HL-60/S4 (cell line): ENCODE results near the gene CRYGS.
"Not testable (repeated sequence)": the region's sequence is repeated elsewhere in the genome, so short reads cannot be mapped to it uniquely, and the experiment has no call there.

Experiments
- in situ Hi-C: fragments of 300-500 bp; cut with MboI; formaldehyde crosslinking; loops from 2 replicates; pipeline ENCODE4 v1.14.3; 2022; ENCODE audit warnings: low sequenced_read_pairs

CRYGS gene

DNA sequence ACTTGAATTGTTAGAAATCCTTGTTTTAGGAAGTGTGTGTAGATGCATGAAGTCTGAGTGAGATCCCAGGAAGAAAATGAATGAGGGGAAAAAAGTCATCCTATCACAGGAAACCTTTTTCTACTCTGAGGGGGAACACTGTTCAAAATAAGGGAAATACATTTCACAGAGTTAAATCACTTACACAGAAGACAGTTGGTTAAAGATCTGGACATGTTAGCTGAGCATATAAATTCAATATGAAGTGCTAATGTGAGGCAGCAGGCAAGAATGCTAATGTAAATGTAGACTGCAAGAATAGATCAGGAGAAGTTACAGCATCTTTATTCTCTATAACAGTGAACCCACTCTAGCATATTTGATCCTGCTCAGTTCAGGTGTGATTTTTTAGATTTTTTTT, 20.4 kb upstream of the CRYGS start:
- in situ Hi-C loops: no loop called here

DNA sequence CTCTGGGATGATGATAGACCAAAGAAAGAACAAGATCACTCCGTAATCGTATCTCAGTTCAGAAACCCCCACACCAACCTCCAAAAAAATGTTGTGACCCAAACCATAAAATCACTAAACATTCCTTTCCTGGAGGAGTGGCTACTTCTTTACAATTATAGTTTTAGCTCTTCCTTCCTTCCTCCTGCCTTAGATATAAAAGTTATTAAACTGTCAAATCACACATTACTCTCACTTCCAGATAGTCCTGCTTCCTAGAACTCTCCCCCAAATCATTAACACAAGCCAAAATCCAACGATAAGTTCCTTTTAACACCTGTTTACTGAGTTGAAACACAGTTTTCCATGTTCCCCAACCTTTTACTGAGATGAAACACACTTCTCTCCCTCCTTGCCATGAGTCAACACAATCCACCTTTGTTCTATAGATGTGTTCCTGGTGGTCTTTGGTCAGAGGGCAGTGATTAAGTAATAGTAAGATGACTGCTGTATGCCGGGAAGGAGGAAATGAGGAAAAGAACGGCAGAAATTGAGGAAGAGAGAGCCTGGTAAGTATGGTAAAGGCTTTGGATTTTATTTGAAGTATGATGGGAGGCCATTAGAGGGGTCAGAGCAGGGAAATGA, 8.3 kb upstream of the CRYGS start:
- in situ Hi-C loops: no loop called here

DNA sequence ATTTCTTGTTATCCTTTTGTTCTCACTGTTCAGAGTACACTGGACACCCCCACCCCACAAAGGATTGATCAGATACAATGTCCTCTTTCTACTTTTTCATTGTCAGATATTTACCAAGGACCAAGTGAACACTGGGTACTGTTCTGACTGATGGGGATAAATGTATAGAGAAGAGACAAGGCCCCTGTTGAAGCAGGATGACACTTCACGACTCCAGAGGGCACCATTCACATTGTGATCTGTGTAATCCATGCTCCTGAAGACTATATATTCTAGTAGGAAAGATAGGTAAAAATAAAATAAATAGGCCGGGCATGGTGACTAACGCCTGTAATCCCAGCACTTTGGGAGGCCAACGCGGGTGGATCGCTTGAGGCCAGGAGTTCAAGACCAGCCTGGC, 7.2 kb upstream of the CRYGS start:
- in situ Hi-C loops: no loop called here

DNA sequence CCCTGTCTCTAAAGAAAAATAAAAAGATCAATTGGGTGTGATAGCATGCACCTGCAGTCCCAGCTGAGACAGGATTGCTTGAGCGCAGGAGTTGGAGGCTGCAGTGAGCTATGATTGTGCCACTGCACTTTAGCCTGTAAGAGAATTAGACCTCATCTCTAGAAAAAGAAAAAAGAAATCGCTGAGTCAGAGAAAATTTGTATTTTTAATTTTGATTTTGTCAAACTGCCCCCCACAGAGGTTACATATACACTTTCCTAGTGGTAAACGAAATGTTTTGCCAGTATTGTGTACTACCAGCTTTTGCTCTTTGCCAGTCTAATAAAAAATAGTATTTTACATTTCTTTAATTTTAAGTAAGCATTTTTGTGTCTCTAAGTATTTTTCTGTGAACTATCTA, 5.3 kb upstream of the CRYGS start:
- in situ Hi-C loops: no loop called here

DNA sequence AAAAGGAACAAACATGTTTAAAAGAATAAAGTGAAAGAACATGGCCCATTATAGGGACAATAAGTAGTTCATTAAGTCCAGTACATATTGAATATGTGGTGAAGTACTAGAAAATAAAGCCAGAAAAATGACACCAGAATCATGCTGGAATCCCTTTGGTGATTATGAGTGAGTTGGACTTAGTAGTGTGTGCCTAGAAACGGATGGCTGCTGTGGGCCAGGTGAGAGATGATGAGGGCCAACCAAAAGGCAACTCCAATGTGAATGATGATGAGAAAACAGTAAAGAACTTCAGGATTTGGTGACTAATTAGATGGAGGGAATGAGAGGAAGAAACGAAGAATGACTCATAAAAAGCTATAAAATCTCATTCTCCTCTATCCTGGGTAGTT, 3.3 kb downstream of the CRYGS start:
- in situ Hi-C loops: no loop called here

DNA sequence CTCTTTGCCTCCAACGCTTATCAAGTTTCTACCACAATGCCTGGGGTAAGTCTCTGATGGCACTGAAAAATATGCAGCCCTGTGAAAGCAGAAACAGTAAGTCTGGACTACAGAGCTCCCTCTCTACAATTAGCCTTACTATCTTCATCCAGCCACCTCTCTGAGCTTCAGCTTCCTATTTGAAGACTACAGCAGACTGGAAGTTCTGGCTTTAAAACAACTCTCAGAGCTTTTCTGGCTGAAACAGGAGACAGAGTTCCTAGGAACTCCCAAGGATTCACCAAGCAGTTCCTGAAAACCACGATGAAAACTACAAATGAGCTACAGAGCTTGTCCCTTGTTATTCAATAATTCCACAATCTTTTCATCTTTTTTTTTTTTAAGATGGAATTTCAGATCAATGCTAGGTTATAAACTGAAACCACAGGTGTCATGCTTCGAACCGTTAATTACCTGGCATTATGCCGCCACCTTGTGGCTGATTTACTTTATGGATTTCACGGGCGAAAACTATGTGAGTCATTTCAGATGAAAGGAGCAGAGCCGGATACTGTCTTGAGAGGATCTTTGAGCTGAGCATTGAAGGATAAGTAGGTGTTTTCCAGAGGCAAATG, 3.9 kb downstream of the CRYGS start:
- in situ Hi-C loops: no loop called here

DNA sequence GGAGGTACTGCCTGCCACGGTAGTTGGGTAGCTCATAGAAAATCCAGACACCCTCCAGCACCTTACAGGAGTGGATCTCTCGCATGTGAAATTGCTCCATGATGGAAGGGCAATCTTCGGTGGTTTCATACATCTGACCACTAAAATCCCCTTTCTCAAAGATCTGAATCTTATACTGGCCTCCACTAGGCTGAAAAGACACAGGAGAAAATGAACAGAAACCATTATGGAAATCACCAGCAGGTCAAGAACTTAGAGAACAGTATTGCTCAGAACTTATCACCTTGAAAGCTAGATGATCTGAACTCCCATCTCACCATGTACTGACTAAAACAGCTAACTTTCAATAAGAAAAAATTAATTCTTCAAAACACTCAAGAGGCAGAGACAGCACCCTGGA, 5.4 kb downstream of the CRYGS start:
- in situ Hi-C loops: loop anchor here (5.0 kb wide), 2 partner anchors 281 to 556 kb away; no protein-coding TSS in a partner anchor

DNA sequence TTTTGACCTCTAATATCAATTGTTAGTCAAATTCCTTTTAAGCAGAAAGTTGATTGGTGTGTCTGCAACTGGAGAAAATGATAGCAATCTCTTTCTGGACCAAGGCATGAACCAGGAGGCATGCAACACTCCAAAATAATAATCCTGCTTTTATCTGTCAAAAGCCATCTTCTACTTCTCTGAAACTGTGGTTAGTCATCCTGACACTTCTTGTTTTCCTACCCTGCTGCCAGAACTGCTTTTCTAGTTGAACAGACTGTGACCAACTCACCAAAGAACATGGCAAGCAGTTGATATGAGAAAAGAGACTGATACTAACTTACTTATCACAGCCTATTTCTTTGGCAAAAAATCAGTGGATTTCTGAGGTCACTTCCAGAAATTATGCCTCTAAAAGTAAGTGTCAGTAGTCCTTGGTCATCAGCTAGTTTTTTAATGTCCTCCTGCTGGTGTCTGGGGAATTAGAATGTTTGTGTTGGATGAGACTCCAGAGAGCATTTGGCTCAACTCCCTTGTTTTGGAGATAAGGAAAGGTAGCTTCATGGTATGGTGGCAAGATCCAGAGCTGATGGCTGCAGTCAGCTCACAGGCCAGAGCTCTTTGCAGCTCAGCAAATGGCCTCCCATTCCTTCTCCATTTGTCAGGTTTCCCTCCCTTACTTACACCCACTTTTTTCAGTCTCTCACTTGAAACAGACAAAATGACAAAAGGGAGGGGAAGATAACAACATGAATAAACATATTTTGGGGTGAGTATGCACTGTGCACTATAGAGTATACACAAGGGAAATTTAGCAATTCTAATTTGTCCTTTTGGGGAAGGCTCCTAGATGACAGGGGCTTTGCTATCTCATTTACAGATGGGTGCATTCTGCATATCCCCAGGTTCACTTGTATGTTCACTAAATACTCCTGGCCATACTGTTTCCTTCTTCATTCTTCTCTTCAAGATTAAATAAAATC, 7.0 kb downstream of the CRYGS start:
- in situ Hi-C loops: loop anchor here (5.0 kb wide), 2 partner anchors 280 to 555 kb away; no protein-coding TSS in a partner anchor

DNA sequence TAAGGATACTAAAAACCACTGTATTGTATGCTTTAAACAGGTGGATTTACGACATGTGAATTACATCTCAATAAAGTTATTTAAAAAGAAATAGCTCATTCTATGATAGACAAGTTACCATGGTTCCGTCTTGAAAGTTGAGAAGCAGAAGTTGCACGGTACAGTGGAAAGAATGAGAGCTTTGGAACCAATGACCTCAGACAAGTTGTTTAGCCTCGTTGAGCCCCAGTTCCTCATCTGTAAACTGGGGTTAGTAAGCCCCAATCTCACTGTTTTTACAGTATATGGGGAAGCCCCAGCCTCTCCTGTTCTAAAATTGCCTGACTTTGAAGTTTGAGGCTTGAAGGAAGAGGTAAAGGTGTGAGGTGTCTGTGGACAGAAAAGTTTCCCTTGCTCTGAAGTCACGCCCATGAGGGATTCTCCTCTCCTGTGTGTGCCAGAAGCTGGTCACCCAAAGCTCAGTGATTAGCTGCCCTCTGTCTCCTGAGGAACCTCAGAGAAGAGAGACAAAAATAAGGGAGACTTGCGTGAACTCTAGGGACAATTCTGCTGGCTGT, 10.0 kb downstream of the CRYGS start:
- in situ Hi-C loops: no loop called here

DNA sequence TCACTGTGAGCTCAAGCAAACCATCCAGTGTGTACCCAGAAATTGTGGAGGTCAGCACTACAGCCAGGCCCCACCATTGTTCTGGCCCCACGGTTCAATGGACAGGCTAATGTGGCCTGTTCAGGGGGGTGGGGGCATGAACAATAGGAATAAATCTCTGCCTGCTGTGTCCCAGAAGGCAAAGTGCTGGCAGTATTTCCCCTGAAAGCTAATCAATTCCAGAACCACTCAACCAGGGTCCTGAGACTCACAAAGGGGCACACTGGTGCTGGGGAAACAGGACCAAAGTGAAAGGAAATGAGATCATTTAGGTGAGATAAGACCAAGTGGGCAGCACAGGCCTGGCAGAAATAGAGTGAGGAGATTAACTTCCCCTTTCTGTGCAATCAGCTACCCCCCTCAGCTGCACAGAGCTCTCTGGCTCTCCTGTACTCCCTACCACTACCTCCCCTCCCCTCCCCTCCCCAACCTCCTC, 11.5 kb downstream of the CRYGS start:
- in situ Hi-C loops: no loop called here

DNA sequence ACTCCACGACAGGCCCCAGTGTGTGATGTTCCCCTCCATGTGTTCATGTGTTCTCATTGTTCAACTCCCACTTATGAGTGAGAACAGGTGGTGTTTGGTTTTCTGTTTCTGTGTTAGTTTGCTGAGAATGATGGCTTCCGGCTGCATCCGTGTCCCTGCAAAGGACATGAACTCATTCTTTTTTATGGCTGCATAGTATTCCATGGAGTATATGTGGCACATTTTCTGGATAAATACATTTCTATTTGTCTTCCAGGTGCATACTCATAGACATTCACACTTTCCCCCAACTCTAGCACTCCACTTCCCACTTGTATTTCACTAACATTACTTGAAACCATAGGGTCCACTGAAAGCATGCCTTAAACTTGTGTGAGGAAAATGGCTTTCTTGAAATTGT, 12.5 kb downstream of the CRYGS start:
- in situ Hi-C loops: not testable (repeated sequence)

DNA sequence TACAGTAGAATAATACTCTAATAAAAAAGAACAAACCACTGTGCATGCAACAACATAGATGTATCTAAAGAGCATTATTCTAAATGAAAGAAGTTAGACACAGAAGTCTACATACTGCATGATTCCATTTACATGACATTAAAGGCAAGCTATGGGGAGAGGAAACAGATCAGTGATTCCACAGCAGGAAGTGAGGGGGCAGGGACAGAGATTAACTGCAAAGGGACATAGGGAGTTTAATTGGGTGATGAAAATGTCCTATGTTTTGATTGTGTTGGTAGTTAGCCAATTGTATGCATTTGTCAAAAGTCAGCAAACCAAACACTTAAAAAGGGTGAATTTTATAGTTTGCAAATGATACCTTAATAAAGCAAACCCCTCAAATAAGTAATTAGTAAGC, 13.8 kb downstream of the CRYGS start:
- in situ Hi-C loops: no loop called here

DNA sequence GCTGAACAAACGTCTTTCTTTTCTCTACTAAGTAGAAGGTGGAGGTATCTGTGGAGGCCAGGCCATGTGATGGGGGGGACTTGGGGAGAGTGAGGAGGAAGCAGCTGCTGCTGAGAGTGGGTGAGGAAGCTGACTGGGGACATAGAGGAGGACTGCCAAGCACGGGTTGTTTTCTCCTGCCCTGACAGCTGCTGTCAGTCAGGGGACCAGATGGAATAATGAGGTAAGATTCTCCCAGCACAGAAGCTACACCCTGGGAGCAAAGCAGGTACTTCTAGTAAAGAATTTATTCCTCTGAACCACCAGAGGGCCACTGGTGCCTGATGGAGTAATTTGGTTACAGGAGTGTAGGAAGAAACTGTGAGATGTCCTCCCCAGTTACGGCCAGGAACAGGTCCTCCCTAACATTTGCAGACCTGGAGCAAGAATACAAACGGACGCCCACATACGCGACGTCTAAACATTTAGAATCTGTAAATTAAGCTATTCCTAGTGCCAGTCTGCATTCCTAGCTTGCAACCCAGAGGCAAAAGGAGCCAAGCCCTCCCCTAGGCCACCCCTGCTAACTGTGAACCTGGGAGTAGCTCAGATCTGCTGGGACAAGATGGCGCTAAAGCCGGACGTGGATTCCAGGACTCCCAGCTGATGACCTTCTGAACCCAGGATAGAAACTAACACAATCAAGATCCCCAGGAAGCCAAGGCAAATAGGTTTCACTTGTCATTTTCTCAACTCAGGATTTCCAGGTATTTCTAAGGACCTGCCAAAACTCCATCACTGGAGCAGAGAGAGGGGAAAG, 14.8 kb downstream of the CRYGS start:
- in situ Hi-C loops: no loop called here

DNA sequence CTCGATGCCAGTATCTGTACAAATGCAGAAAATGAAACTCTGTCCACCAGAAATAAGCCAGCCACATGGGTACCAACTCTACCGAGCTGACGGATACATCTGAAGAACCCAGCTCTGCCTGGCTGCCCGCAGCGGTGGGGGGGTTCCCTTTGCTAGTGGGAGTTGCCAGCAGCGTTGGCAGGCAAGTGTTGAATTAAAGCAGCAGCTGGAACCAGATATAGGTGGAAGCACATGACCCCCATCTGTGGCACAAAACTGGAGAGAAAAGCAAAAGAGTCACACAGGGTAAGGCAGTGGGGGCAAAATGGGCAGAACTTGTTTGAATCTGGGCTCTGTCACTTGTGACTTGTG, 17.9 kb downstream of the CRYGS start:
- in situ Hi-C loops: no loop called here

DNA sequence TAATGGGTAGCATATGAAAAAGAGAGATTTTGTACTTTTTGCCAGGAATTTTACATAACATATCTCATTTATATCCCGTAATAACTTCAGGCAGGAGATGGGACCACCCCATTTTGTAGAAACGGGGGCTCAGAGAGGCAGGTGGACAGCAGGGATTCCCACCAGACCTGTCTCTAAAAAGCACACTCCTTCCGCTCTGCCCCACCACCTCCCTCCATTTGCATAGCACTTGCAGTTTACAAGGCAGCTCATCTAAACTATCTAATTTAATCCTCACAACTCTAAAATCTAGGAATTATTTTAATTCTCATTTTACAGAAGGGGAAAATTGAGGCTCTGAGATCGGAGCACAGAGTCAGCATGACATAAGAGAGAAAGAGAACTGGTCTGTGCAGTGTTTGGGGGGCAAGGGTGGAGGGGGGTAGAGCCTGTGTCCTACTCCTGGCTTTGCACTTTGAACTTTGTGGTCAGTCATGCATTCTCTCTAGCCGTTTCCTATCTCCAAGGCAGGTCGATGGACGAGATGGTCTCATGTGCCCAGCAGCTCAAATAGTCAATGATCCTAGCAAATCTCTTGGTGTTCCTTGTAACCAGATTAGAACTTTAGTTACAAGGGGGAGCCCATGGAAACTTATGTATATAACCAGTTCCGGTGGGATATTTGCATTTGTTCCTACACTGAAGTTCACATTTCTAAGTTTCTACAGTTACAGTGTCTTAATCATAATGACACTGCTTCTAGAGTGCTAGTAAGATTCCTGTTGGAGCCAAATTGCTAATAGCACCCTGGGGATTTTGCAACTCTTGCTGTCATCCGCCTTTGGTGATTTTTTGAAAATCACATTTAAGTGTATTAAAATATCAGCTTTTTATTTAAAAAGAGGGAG, 18.6 kb downstream of the CRYGS start:
- in situ Hi-C loops: no loop called here

DNA sequence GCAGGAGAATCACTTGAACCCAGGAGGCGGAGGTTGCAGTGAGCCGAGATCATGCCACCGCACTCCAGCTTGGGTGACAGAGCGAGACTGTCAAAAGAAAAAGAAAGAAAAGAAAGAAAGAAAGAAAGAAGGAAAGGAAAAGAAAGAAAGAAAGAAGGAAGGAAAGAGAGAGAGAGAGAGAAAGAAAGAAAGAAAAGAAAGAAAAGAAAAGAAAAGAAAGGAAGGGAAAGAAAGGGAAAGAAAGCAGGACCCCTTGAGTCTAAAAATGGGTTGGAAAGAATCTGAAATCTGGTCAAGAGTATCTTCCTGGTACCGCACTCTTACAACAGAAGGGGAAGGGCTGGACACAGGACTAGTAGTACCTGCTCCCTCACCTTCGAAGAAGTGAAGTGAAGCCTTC, 19.6 kb downstream of the CRYGS start:
- in situ Hi-C loops: no loop called here

DNA sequence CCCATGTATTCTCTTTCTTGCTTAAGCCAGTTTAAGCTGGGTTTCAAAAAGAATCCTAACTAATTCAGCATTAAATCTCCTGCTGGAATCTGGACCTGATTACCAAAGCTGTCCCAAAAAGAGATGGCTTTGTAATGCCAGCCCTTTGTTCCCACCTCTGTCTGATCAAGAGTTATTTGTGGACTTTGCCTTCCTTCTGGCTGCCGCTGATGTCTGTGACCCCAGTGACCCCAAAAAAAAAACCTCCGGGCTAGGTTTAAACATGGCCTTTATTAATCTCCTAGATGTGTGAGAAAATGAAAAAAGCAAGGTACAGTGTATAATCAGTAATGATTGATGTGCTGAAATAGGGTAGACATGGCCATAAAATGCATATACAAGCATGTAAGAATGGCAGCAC, 20.7 kb downstream of the CRYGS start:
- in situ Hi-C loops: no loop called here

DNA sequence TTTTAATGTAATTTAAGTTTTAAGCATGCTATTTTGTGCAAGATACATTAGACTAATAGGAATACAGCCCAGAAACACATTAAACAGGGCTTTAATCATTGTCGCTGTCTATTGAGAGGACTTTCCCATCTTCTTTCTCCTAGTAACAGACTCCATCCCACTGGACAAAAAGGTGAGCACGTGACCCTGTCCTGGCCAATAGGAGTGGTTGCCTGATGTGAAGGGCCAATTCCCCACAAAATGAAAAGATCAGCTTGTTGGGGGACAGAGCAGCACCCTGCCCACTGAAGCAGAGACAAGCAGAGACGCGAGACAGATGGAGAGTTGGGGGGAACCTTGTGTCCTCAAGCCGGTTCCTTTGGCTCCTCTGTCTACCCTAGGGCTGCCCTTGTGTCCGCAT, 21.2 kb downstream of the CRYGS start:
- in situ Hi-C loops: no loop called here

DNA sequence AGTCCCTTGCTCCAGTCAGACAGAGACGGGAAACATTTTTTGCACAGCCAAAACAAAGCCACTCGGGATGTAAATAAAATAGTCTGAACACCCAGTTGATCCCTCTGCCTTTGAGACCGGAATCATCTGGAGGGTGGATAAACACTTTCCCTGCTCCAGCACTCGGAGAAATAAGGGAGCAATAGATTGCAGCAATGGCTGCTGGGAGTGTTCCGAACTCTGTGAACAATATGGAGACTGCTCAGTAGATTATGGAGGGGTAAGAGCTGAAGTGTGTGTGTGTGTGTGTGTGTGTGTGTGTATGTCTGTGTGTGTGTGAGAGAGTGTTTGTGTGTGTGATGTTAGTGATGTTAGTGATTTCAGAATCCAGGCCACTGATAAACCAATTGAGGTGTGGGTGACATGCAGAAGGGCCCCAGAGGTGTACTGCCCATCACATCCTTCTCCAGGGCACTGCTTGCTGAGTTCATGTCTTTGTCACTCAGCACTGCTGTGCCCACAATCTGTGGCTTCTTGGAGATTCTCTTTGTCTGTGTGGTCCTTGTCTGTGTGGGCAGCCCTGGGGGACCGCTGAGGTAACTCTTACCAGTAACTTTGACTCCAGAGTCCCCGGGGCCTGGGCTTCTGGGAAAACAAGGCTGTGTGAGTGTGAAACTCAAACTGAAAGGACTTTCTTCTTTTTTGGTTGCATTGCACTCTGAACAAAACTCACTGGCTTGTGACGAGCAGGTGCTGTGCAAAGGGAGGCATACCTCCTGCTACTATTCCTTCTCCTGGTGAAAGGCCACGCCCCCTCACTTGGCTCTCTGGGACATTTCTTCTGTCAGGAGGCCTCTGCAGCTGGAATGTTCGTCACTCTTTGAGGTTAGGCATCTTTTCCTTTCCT, 23.0 kb downstream of the CRYGS start:
- in situ Hi-C loops: no loop called here
